ENCODE data around the gene TSTD1.
A peak's percentile ranks its signal among the peaks of the same experiment; 100 is the strongest.

TSTD1 gene

GRCh38 chr1:161038523-161039153 is at the start of gene TSTD1:
Gene TSTD1 (minus strand): TSS chr1:161038964. CDS start chr1:161038889, 75 bp downstream.
- peak within 1 kb of the TSS; percentile 88 for H3K4me3 ChIP-seq (ENCODE audit: low read depth, low read length)

GRCh38 chr1:161086457-161086856 is 47.7 kb upstream of the TSTD1 start:
- no peak overlapping the region for H3K4me3 ChIP-seq (ENCODE audit: low read depth, low read length)

DNA sequence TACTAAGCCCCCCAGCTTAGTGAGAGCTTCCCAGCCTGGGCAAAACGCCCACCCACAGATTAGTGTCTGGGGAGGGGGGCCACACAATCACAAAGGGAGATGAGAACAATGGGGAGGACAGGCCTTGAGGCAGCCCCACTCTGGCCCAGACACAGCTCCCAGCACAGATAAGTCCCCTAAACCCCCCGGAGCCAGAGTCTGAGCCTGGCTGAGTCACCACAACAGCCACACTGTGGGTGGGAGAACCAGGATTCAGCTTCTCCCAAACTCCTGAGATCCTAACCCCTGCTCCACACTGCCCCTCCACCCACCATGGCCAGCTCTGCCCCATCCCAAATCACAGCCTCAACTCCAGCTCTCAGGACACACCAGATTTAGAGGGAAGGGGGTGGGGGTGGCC is 46.4 kb upstream of the TSTD1 start:
- no peak overlapping the region for H3K4me3 ChIP-seq (ENCODE audit: low read depth, low read length)

DNA sequence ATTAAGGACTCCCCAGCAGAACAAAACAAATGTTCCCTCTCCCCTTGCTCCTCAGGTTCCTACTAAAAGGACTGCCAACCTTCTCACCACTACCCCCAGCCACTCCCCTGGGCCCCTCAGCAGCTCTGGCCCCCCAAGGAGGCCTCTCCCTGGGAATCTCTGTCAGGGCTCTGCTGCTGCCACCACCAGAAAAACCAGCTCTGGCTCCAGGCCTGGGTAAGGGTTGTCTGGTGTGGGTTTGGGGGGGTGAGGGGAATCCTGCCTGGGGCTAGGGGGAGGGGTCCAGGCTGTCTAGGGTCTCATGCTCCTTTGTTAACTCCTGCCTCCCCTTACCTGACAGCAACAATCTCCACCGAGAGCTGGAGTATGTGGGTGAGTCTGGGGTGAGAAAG is 45.8 kb upstream of the TSTD1 start:
- H3K4me3 ChIP-seq (ENCODE audit: low read depth, low read length), result no peak overlapping the region

DNA sequence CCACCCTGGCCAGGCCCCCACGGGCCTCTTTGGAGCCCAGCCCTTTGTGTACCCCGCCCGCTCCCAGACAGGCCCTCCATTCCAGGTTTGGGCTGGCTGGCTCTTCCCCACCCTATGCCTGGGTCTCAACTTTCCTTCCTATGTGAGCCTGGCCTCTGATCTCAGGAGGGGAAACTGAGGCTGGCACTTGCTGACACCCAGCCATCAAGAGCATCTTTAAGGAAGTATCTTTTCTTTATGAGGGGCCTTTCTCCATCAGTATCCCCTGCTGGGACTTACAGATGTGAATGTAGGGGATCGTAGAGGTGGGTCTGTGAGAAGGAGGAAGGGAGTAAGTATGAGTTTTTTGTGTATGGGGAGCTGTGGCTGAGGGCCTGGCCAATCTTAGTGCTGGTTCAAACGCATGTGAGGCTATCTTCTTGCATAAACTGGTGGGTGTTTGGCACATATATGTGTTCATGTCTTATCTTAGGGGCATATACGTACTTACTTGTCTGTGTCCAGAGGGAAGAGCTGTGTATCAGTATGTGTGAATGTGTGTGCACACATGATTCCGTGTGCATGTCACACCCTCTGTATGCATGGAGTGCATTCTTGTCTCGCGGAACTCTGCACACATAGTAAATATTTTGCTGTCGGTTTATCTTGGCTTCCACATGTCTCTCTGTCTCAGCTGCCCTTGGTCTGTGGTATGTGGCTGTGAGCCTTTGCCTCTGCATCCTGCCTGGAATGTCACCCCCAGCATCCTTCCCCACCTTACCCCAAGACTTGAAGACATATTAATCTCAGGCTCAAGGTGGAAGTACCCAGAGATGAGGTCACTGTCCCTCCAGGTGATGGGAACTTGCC is 45.2 kb upstream of the TSTD1 start:
- H3K4me3 ChIP-seq (ENCODE audit: low read depth, low read length), result no peak overlapping the region

DNA sequence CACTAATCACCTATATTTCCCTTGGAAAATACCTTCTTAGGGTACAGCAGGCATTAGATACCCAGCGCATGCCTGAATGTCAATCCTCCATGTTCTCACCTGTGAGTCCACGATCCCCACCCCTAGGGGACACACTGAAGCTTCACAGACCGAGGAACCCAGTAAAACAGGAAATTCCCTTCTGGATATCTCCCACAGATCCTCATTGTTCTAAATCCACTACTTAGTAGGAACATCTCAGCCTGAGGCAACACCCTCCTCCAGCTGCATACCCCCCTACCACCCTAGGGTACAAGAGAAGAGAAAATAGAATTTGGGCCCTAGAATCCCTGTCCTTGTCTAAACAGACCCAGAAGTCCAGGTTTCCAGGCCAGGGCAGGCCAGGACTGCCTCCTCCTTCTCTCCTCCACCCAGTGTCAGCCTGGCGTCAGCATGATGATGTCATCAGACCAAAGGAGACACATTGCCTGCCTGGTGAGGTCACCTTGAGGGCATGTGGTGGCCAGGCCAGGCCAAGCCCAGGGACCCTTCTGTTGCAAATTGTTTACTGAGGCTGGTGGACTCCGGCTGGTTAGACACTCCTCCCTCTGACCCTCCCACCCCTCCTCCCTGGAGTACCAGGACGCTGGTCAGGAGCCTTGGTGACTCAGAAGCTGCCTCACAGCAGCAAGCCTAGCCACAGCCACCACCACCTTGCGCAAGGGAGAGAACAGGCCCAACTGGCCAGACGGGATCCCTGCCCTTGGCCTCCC is 44.4 kb upstream of the TSTD1 start:
- H3K4me3 ChIP-seq (ENCODE audit: low read depth, low read length), result no peak overlapping the region

DNA sequence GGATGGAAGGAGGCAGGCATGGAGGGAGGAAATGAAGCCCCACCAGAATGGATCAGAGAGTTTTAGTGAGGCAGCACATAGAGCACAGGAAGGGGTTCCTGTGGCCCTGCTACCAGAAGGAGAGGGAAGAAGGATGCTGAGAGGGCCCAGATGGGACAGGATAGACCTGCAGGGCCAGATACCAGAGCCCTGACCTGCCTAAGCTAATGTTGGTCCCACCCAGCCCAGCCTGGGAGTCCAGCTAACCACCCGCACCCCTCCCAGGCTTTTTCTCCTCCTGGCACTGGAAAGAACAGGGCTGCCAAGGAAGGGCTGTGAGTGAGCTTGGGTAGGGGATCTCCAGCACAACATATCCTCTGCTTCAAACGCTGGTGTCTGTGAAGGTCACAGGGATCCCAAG is 43.7 kb upstream of the TSTD1 start:
- H3K4me3 ChIP-seq (ENCODE audit: low read depth, low read length), result no peak overlapping the region

DNA sequence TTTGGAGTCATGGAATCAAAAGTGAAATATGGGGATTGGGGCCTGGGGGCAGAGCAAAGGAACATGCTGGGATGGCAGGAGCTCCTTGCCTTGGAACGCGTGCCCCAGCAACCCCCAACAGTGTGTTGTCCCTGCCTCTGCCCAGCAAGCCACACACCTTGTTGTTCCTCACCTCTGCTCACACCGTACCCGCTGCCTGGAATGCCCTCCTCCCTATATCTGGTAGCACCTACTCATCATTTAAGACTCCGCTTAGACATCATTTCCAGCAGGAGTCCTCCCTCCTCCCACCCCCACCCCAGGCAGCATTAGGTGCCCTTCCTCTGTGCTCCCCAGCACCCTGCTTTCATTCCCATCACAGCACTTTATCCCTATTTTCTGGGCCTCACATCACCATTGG is 42.8 kb upstream of the TSTD1 start:
- H3K4me3 ChIP-seq (ENCODE audit: low read depth, low read length), result no peak overlapping the region

GRCh38 chr1:161080441-161081405 is 42.0 kb upstream of the TSTD1 start:
- no peak overlapping the region for H3K4me3 ChIP-seq (ENCODE audit: low read depth, low read length)

GRCh38 chr1:161079436-161080110 is 40.8 kb upstream of the TSTD1 start:
- H3K4me3 ChIP-seq (ENCODE audit: low read depth, low read length), result no peak overlapping the region

DNA sequence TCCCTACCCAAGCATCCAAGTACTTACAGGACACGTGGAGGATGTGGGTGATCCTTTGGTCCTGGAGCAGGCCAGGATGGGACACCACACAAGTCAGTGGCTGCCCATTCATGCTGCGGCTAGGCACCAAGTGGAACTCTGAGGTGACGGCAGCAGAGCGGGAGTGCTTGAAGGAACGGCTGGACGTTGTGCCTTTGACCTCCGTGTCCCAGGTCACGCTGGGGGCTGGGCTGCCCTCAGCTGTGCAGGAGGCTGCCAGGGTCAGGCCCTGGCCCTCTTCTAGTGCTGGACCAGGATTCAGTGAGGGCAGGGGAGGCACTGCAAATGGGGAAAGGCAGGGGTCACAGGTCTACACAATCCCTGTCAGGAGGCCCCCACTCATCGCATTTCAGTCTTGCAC is 38.7 kb upstream of the TSTD1 start:
- H3K4me3 ChIP-seq (ENCODE audit: low read depth, low read length), result no peak overlapping the region

DNA sequence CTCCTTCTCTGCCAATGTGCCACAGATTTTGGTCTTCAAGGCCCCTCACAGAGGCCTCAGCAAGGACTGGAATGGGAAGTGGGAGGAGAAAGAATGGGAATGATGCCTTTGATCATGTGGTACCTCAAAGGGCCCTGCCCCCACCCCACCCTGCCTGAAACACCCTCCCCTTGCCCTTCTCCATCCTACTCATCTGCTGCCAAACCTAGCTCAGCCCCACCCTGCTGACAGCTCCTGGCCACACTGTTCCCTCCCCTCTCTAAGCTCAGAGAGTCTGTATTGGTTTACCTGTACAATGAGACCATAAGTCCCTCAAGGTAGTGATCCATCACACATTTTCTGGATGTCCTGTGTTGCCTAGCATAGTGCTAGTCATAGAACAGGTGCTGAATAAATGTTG is 37.6 kb upstream of the TSTD1 start:
- H3K4me3 ChIP-seq (ENCODE audit: low read depth, low read length), result no peak overlapping the region

DNA sequence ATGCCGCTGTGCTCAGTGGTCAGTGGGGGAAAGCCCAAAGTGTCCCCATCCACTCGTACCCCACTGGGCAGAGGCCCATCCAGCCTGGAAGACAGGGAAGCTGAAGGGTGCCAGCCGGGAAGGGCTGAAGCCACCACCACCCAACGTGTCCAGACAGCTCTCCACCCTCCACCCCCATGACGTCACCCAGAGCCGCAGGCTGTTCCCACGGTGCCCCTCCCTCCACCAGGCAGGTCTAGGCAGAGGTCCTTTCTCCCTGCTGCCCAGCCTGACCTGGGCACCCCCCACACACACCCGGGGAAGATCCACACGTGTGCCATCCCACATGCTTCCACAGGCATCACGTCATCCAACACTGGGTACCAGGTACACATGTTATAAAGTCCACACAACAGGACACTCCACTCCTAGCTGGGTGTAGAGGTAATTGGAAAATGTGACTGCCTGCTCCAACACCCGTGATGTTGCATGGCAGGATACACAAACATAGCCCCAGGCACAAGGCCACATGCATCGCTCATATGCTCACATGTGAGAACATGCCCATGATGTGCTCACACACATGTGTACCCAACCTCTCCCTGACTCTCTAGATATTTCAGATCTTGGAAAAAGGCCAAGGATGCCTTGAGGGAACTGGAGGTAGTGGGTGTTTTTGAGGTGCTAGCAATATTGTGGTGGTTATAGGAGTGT is 36.1 kb upstream of the TSTD1 start:
- H3K4me3 ChIP-seq (ENCODE audit: low read depth, low read length), result no peak overlapping the region

- H3K4me3 ChIP-seq (ENCODE audit: low read depth, low read length), result no peak overlapping the region
Observed at GRCh38 chr1:161073474-161074121, 34.8 kb upstream of the TSTD1 start.

DNA sequence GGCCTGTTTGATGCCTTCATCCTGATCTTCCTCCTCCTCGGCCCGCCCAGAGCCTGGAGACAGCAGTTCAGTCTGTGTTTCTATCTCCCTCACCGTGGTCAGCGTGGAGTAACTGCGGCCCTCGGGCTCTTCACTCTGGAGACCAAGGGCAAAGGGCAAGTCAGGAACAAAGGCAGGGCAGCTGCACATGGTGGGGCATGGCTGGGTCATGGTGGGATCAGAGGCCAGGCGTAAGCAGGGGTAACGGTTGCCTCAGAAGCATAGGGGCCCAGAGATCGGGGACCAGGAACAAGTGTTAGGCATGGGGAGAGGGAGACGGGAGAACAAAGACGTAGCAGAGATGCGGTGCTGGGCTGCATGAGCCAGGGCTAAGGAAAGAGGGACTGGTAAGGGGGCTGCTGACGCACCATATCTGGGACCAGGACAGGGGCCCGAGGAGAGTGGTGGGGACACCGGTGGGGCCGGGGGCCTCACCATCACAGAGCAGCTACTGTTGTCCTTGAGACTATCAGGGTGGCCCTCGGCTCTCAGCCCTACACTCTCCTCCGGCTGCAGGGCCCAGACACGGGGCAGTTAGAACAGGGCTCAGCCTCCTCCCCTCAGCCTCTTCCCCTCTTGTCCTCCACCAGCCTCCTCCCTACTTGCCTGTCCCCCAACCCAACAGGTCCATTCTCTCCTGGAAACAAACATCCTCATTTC is 34.1 kb upstream of the TSTD1 start:
- no peak overlapping the region for H3K4me3 ChIP-seq (ENCODE audit: low read depth, low read length)

GRCh38 chr1:161071886-161072371 is 33.2 kb upstream of the TSTD1 start:
- no peak overlapping the region for H3K4me3 ChIP-seq (ENCODE audit: low read depth, low read length)

GRCh38 chr1:161070761-161071160 is 32.0 kb upstream of the TSTD1 start:
- no peak overlapping the region for H3K4me3 ChIP-seq (ENCODE audit: low read depth, low read length)

DNA sequence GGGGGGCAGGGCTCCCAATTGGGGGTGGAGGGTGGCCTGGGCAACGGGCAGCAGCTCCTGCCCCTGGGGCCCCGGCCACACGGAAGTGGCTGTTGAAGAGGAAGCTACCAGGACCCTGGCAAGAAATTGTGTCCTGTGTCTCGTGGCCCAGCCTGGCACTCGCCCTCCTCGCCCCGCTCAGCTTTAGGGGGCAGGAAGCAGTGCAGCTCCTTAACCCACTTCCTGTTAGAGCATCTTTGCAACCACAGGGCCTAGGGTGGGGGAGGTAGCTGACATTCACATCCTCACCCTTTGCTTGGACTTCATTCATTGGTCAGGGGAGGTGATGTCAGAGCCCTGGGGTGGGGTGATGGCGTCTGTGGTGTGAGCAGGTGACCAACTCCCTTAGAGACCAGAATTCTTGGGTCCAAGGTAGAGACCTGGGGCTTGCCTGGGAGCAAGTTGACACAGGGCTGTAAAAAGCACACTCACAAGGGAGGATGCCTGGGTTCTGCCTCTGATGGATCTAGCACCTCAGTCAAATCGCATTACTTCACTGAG is 31.0 kb upstream of the TSTD1 start, which contains the start of gene ARHGAP30:
TSS of gene ARHGAP30 (minus strand) at position 161 of the 540 bp plus-strand sequence. CDS start 267 bp downstream, outside the sequence.
- H3K4me3 ChIP-seq (ENCODE audit: low read depth, low read length), result no peak within 1 kb of the TSS

Measured in iPS-11a (cell line).